ENCODE results near the gene JRKL.

- TF ChIP-seq, protein P1, sequence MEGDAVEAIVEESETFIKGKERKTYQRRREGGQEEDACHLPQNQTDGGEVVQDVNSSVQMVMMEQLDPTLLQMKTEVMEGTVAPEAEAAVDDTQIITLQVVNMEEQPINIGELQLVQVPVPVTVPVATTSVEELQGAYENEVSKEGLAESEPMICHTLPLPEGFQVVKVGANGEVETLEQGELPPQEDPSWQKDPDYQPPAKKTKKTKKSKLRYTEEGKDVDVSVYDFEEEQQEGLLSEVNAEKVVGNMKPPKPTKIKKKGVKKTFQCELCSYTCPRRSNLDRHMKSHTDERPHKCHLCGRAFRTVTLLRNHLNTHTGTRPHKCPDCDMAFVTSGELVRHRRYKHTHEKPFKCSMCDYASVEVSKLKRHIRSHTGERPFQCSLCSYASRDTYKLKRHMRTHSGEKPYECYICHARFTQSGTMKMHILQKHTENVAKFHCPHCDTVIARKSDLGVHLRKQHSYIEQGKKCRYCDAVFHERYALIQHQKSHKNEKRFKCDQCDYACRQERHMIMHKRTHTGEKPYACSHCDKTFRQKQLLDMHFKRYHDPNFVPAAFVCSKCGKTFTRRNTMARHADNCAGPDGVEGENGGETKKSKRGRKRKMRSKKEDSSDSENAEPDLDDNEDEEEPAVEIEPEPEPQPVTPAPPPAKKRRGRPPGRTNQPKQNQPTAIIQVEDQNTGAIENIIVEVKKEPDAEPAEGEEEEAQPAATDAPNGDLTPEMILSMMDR (IDR thresholded peaks at IDR 0.05; ENCODE audit: insufficient read depth, low read depth, low read length), result no peak
- TF ChIP-seq EZH2 (IDR thresholded peaks at IDR 0.05; ENCODE audit: insufficient read depth, low read length), result no peak
These were observed 8.1 kb downstream of the JRKL start for GRCh38 chr11:96397863-96398262.

Data from astrocyte (in vitro differentiated cells and primary cell).